ENCODE measurements around the gene COL19A1. TPM values are rescaled to one million over a fixed set of nuclear protein-coding genes. Genes with fewer than 3 reads are reported as not detected.

COL19A1 gene
- total RNA-seq, 2 donors from 2014 or later, result 0.05 to 0.10 TPM

DNA sequence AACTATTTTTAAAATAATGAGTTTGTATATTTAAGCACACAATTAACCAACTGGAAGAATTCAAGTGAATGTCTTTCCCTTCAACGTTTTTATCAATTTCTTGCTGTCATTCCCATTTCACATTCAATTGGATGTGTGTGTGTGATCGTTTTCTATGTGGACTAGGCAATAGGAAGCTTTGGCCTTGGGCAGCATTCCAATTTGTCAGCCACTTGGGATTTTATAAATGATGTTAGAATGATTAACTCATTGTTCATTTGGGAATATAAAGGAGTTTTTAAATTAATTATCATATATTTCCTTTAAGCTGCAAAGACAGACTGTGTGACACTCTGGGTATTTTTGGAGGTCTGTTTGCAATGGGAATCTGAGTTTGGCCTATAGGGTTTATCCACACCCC, 274.1 kb downstream of the COL19A1 start:
- Mint-ChIP-seq H3K27ac (no peak overlapping the region), H3K36me3 (no peaks in the 10 kb centered on the region)

DNA sequence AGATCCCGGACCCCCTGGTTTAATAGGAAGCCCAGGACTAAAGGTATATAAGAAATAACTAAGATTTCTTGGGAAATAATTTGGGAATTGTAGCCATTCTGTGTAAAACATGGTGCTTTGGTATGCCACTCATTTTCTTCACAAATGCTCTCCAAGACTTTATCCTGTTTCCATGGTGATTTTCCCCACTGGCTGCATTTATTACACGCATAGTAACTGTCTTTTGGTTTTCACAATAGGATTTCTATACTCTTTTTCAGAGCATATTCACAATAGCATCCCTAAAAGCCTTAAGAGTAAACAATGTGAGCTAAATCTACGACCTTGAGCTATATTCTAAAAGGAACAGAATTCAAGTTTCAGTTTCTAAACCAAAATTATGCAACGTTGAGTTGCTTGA, 275.7 kb downstream of the COL19A1 start:
- ATAC-seq, result no peak
- DNase-seq (ENCODE audit: low spot score in 2 of 2), result no peak
- no peak overlapping the region for H3K27ac Mint-ChIP-seq

More for the DNA sequence above, 274.1 kb downstream of the COL19A1 start:
- H3K9me3 Mint-ChIP-seq, result no peaks in the 10 kb centered on the region
- ATAC-seq (no peak), DNase-seq (ENCODE audit: low spot score in 2 of 2) (no peak)

DNA sequence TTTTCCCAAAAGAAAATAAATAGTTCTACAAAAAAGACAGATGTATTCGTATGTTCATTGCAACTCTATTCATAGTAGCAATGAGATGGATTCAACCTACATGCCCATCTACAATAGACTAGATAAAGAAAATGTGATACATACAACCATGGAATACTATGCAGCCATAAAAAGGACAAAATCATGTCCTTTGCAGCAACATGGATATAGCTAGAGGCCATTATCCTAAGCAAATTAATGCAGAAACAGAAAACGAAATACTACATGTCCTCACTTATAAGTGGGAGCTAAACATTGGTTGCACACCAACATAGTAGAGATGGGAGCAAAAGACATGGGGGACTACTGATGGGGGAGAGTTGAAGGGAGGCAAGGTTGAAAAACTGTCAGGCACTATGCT, 278.8 kb downstream of the COL19A1 start:
- ATAC-seq (no peak), DNase-seq (ENCODE audit: low spot score in 2 of 2) (no peak)
- H3K9me3 Mint-ChIP-seq, result no peaks in the 10 kb centered on the region
- H3K36me3 Mint-ChIP-seq, result no peaks in the 10 kb centered on the region
- no peak overlapping the region for H3K27ac Mint-ChIP-seq

More for the DNA sequence above, 275.7 kb downstream of the COL19A1 start:
- Mint-ChIP-seq H3K9me3 (no peaks in the 10 kb centered on the region), H3K36me3 (no peaks in the 10 kb centered on the region)

DNA sequence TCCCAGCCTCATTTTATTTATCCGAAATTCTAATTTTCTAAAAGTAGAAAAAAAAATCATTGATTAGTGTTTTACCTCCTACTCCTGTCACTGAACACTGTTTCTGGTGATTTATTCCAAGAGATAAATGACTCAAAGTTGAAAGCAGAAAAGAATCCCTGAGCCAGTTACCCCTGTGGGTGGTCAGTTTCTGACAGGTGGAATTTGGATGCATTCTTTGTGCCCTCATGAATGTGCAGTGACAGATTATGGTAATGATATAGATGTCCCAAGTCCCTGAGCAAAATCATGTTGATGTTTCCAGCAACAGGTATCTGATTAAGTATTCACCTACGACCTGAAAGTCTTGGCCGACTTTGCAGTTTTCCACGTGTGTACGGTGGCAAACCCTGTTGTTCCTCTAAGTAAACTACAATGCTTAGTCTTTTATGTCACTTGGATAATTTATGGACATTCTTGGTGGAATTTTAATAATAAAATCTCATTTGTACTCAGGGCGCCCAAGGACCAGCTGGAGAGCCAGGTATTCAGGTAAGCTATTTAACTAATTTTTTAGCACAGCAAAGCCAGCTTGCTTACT, 282.9 kb downstream of the COL19A1 start:
- Mint-ChIP-seq H3K36me3 (no peaks in the 10 kb centered on the region), H3K9me3 (no peaks in the 10 kb centered on the region), H3K27ac (no peak overlapping the region)
- ATAC-seq, result no peak
- no peak for DNase-seq (ENCODE audit: low spot score in 2 of 2)

DNA sequence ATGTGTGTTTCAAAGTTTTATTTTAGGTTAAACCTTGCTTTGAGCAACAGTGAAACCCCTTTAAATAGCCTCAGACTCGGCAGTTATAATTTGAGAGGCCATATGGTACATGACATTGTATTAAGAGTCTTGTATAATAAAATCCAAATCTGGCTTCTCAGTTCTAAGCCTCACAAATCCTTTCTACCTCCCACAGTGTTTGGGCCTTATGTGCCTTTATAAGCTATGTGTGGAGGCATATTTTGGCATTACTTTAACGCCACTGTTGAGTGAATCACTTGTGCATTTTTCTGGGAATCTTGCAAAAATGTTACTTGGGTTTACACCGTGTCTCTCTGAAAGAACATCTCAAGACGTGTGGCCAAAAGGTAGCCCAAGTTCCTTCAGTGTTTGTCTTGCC, 284.2 kb downstream of the COL19A1 start:
- DNase-seq (ENCODE audit: low spot score in 2 of 2) (no peak), ATAC-seq (no peak)
- H3K36me3 Mint-ChIP-seq, result no peaks in the 10 kb centered on the region
- H3K9me3 Mint-ChIP-seq, result no peaks in the 10 kb centered on the region
- H3K27ac Mint-ChIP-seq, result no peak overlapping the region

DNA sequence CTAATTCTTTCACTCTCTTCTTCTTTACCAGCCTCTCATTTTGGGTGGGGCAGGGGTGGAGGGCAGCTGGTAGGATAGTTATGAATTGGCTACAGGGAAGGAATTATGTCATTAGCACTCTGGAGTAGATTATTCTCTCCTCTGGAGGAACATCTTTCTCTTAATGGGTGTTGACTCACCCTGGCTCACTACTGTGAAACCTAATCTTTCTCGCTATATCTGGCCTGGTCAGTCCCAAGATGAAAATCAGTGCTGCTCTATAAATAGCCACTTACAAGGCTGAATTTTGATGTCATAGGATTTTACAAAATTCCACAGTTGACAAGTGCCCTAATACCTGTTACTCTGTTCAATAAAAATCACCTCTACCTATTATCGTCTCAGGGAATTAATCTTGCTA, 285.3 kb downstream of the COL19A1 start:
- no peak for DNase-seq (ENCODE audit: low spot score in 2 of 2)
- H3K9me3 Mint-ChIP-seq, result no peaks in the 10 kb centered on the region
- H3K27ac Mint-ChIP-seq, result peak overlapping the region in 1 of 2 donors; percentile 17
- H3K36me3 Mint-ChIP-seq, result no peaks in the 10 kb centered on the region
- ATAC-seq, result no peak

DNA sequence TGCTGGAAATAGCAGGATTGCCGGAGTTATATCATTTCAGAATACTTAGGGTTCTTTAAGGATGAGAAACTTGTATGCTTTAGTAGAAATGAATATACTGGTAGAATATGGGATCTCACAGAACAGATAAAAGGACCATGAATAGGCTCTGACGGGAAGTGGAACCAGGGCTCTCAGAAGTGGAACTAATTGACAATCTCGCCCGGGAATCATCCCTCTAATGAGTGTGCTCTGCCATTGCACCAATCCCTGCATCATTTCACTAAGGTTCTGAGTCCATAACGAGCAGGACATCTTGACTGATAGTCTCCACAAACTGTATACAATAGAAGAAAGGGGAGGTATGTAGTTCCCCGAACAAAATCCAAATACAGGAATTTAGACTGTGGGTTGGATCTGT, 286.4 kb downstream of the COL19A1 start:
- Mint-ChIP-seq H3K27ac (no peak overlapping the region), H3K36me3 (no peaks in the 10 kb centered on the region), H3K9me3 (no peaks in the 10 kb centered on the region)
- ATAC-seq (no peak), DNase-seq (ENCODE audit: low spot score in 2 of 2) (no peak)

DNA sequence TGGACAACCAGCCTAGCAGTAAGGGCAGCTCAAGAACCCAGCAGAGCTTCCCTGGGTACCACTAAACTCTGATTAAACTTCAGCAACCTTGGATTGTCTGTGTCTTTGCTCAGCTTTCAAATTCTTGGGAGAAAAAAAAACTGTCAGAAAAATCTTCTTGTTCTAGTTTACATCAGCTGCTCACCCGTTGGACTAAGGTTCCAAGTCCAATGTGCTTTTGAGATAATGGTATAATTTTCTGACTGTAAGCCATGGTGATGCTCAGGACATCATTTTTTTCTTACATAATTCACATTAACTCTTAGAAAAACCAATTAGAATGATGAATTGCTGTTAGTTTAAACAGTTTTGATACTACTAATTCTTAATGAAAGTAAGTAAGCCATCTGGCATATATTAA, 290.7 kb downstream of the COL19A1 start:
- DNase-seq (ENCODE audit: low spot score in 2 of 2), result no peak
- no peaks in the 10 kb centered on the region for H3K9me3 Mint-ChIP-seq
- ATAC-seq, result no peak

DNA sequence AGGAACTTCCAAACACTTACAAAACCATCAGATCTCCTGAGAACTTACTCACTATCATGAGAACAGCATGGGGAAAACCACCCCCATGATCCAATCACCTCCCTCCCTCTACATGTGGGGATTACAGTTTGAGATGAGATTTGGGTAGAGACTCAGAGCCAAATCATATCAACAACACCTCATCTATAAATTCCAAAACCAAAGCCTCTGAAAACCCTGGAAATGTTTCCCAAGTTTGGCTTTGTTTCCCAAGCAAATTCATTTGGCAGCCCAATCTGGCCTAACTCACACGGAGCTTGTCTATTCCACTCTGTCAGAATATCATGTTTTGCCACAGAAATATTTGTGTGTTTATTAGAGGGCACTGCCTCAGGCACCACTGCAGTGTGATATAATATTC, 293.9 kb downstream of the COL19A1 start:
- no peaks in the 10 kb centered on the region for H3K36me3 Mint-ChIP-seq
- ATAC-seq, result no peak

More for the DNA sequence above, 290.7 kb downstream of the COL19A1 start:
- Mint-ChIP-seq H3K36me3 (no peaks in the 10 kb centered on the region), H3K27ac (no peak overlapping the region)

DNA sequence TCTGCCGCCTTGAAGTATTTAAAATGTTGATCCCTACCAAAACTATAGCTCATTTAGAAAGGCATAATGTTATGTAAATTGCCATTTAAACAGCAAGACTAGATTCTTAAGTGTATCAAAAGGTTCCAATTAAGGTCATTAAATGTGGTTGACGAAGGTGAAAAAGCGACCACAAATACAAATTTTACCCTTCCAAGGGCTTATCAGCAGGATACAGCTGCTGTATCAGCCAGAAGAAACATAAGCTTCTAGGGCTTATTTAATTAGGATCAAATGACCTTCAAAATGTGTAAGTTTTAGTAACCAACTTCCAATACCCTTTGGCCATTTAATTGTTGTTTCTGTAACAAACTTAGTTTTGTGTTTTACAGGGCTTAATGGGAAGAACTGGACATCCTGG, 296.6 kb downstream of the COL19A1 start:
- Mint-ChIP-seq H3K27ac (no peak overlapping the region), H3K9me3 (no peaks in the 10 kb centered on the region), H3K36me3 (no peaks in the 10 kb centered on the region)
- ATAC-seq (no peak), DNase-seq (ENCODE audit: low spot score in 2 of 2) (no peak)

More for the DNA sequence above, 293.9 kb downstream of the COL19A1 start:
- no peak for DNase-seq (ENCODE audit: low spot score in 2 of 2)
- Mint-ChIP-seq H3K27ac (no peak overlapping the region), H3K9me3 (no peaks in the 10 kb centered on the region)

DNA sequence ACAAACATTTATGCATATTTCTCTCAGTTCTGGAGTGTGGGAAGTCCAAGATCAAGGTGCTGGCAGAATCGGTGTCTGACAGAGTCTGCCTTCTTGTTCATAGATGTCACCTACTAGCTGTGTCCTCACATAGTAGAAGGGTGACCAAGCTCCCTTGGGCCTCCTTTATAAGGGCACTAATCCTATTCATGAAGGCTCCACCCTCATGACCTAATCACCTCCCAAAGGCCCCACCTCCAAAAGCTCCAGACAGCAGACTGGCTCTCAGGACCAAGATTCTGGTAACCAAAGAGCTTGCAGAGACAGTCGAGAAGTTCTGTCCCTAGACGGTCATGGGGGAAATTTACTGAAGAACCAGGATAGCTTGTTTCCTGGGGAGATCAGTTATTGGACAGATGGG, 297.4 kb downstream of the COL19A1 start:
- Mint-ChIP-seq H3K27ac (no peak overlapping the region), H3K9me3 (no peaks in the 10 kb centered on the region), H3K36me3 (no peaks in the 10 kb centered on the region)
- ATAC-seq (no peak), DNase-seq (ENCODE audit: low spot score in 2 of 2) (no peak)

DNA sequence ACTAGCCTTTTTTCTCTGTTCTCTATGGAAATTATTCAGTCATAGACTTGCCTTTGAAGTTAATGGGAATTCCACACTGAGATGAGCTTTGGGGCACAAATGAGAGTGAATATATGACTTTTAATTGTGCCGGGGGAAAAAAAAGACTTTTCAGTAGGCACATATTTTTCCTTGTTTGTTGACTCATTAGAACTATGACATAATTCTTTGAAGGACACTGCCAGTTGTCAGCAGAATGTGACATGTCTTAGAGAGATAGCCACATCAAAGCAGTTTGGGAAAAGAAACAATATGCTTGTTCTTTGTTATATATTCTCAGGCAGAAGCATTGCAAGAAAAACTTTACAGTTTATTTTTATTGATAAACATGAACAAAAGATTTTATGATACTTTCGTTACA, 298.2 kb downstream of the COL19A1 start:
- DNase-seq (ENCODE audit: low spot score in 2 of 2) (no peak), ATAC-seq (no peak)
- H3K27ac Mint-ChIP-seq, result no peak overlapping the region
- H3K9me3 Mint-ChIP-seq, result no peaks in the 10 kb centered on the region
- no peaks in the 10 kb centered on the region for H3K36me3 Mint-ChIP-seq

DNA sequence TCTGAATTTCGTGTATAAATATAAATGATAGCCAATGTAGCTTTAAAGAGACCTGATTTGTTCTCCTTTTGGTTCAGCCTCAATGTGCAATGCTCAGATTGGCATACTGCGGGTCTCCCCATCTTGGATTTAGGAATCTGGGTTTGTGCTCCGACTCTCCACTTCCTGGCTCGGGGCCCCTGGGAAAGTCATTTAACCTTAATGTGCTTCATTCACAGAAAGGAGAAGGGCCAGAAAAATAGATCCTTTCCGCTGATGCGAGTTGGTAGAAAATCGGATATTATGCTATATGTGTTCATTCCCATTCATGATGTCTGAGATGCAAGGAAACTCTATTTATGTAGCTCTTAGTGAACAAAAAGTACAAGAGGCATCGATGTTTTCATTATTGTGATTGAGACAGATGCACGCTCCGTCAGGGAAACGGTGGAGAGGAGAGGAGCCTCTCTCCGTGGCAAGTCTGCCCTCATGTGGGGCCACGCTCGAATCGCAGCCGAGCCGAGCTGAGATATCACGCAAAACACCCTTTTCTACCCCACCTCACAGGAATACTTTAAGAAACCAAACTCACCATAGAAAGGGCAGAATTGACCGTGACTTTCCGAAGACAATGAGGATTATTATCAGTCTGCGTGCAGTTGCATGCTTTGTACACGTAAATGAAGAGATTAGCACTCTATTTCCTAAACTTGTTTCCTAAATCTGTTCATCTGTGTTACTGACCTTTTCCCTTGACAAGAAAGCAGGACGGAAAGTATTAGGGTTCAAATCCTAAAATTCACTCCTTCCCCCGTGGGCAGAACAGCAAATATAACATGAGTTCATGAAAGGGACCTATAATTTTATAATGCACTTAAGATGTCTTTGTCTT, 300.0 kb downstream of the COL19A1 start:
- DNase-seq (ENCODE audit: low spot score in 2 of 2) (peak in 1 of 2 donors; percentile 27), ATAC-seq (peak in 1 of 2 donors; percentile 71)
- Mint-ChIP-seq H3K36me3 (no peaks in the 10 kb centered on the region), H3K27ac (no peak overlapping the region), H3K9me3 (no peaks in the 10 kb centered on the region)

DNA sequence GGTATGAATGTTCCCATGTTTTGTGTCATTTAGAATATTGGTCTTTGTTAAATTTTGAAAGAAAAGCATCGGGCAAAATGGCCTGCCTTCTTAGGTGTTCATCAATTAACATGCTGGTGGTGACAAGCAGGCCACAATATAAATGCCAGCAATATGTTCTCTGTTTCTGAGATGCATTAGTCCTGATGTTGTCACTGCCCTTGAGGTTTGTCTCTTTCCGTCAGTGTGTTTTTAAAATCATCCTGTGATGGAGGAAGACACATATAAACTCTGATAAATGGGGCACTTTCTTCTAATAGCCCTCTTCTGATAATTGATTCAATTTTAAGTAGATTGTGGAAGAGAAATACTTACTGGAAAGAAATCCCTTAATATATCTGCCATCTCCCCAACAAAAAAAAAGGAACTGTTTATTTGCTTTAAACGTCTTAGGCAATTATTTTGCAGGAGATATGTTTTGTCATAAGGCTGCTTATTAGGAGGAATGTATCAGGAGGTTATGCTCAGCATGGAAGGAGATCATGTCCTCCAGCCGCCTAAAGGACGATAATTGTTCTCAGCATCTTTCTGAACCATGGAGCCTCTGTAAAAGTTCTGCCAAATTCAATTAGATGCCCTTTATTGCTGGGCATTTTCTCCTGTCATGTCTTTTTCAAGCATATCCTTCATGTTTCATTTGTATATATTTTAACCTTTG, 302.5 kb downstream of the COL19A1 start:
- no peak for ATAC-seq
- Mint-ChIP-seq H3K36me3 (no peaks in the 10 kb centered on the region), H3K9me3 (no peaks in the 10 kb centered on the region), H3K27ac (no peak overlapping the region)
- DNase-seq (ENCODE audit: low spot score in 2 of 2), result no peak

DNA sequence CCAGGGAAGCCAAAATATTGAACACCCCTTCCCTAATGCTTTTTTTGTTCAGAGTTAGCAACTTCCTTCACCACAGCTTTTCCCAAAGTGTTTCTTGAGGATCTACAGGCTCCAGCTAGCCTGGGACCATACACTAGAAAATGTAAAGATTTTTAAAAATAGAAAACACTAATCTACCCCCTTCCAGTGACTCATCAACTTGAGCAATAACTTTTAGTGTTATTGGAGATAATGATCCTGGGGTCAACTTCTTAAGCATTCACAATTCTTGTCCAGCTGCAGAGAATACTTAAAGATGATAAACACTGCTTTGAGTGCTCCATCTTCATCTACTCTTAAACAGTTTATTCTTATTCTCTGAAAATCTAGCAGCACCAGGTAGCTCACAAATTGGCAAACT, 304.9 kb downstream of the COL19A1 start:
- Mint-ChIP-seq H3K9me3 (no peaks in the 10 kb centered on the region), H3K36me3 (no peaks in the 10 kb centered on the region), H3K27ac (no peak overlapping the region)
- no peak for ATAC-seq
- DNase-seq (ENCODE audit: low spot score in 2 of 2), result no peak

DNA sequence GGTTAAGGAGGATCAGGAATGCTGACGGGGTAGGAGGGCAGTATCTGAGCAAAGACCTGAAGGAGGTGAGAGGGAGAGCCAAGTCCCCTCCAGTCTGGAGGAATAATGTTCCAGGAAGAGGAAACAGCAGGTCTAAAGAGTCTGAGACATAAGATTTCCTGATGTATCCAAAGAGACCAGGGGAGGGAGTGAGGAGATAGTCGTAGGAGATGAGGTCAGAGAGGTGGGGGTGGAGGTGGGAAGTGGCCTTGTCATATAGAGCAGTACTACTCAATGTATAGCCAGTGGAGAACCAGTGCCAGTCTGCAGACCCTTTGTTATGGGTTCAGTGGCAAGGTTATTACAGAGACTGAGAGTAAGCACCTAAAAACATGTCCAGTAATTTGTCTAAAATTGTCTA, 305.9 kb downstream of the COL19A1 start:
- H3K27ac Mint-ChIP-seq, result no peak overlapping the region
- ATAC-seq, result no peak
- no peak for DNase-seq (ENCODE audit: low spot score in 2 of 2)
- no peaks in the 10 kb centered on the region for H3K36me3 Mint-ChIP-seq
- no peaks in the 10 kb centered on the region for H3K9me3 Mint-ChIP-seq

DNA sequence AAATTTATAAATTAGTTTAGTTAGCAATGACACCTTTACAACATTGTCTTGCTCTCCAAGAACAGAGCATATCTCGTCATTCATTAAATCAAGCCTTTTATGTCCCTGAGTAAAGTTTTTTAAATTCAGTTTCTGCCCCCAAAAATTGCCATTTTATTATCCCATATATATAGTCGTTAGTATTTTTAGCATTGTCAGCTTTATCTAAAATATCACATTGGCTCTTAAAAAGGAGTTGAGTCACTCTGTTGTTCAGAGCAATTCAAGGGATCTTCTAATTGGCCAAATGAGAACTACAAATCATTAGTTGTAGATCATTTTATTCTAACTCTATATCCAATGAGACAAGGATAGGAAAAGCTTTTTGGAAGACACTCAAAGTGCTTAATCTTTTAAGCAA, 309.4 kb downstream of the COL19A1 start:
- no peak overlapping the region for H3K27ac Mint-ChIP-seq
- H3K9me3 Mint-ChIP-seq, result no peaks in the 10 kb centered on the region
- ATAC-seq, result no peak
- no peaks in the 10 kb centered on the region for H3K36me3 Mint-ChIP-seq
- no peak for DNase-seq (ENCODE audit: low spot score in 2 of 2)
